Common myeloid progenitor, CD34-positive (primary cell): ENCODE measurements around the gene GDPGP1. TPM values are rescaled to one million over a fixed set of nuclear protein-coding genes. Genes with fewer than 3 reads are reported as not detected.
A peak's percentile ranks its signal among the peaks of the same experiment; 100 is the strongest.
"Not testable (repeated sequence)": the region's sequence is repeated elsewhere in the genome, so short reads cannot be mapped to it uniquely, and the experiment has no call there.

Experiments used
- CTCF ChIA-PET: fragments of 350-600 bp; sonication (Branson Sonifier 250); formaldehyde crosslinking; loops from one replicate; lab custom pipeline; 2021; ENCODE audit warnings: antibody characterized with exemption; lab: Charles Lee
- POLR2A ChIA-PET: fragments of 350-600 bp; sonication (Branson Sonifier 250); formaldehyde crosslinking; loops from one replicate; lab custom pipeline; 2021; ENCODE audit warnings: antibody characterized with exemption; lab: Charles Lee
- DNase-seq, 3 donors: peaks; one replicate each; pipeline versions ENCODE4 v3.0.0 to v3.0.0-alpha.2; 2013
- H3K27ac ChIP-seq, 2 experiments: 1 replicate in 1 of 2; 2 replicates in 1 of 2; pipeline ENCODE4 v1.7.0; 2013; ENCODE audit warnings: inconsistent platforms in 2 of 2, low read length in 2 of 2, mild to moderate bottlenecking in 2 of 2, low read depth in 1 of 2, moderate library complexity in 1 of 2; ENCODE audit not compliant: severe bottlenecking in 2 of 2, insufficient read depth in 1 of 2, poor library complexity in 1 of 2
- H3K27me3 ChIP-seq, 5 experiments: replicated peaks in 2 of 5; 1 replicate in 3 of 5; 2 replicates in 2 of 5; pipeline versions ENCODE4 v1.6.1 to v1.7.0; 2013; ENCODE audit warnings: low read length in 4 of 5, mild to moderate bottlenecking in 2 of 5, moderate library complexity in 2 of 5, inconsistent platforms in 1 of 5; ENCODE audit not compliant: insufficient read depth in 5 of 5, control insufficient read depth in 4 of 5
- H3K36me3 ChIP-seq, 4 experiments: 1 replicate in 2 of 4; 2 replicates in 2 of 4; pipeline versions ENCODE4 v1.6.1 to v1.7.0; 2013; ENCODE audit warnings: low read length in 3 of 4, control low read depth in 1 of 4, mild to moderate bottlenecking in 1 of 4; ENCODE audit not compliant: control insufficient read depth in 4 of 4, insufficient read depth in 4 of 4
- H3K4me1 ChIP-seq, 4 experiments: 1 replicate in 3 of 4; 2 replicates in 1 of 4; pipeline versions ENCODE4 v1.6.1 to v1.7.1; 2013; ENCODE audit warnings: low read length in 3 of 4, mild to moderate bottlenecking in 3 of 4, control low read depth in 1 of 4, inconsistent platforms in 1 of 4, moderate library complexity in 1 of 4; ENCODE audit not compliant: control insufficient read depth in 4 of 4, insufficient read depth in 4 of 4; ENCODE audit errors: control extremely low read depth in 1 of 4
- H3K4me3 ChIP-seq, 7 experiments: 1 replicate in 4 of 7; 2 replicates in 3 of 7; pipeline versions ENCODE4 v1.5.1 to v1.7.0; 2013; ENCODE audit warnings: mild to moderate bottlenecking in 7 of 7, low read length in 6 of 7, moderate library complexity in 6 of 7, inconsistent platforms in 2 of 7, low read depth in 2 of 7, control low read depth in 1 of 7; ENCODE audit not compliant: insufficient read depth in 4 of 7, control insufficient read depth in 1 of 7; ENCODE audit errors: extremely low read depth in 1 of 7
- H3K9me3 ChIP-seq, 5 experiments: 1 replicate in 4 of 5; 2 replicates in 1 of 5; pipeline versions ENCODE4 v1.6.1 to v1.7.1; 2013; ENCODE audit warnings: low read length in 4 of 5, mild to moderate bottlenecking in 2 of 5, inconsistent platforms in 1 of 5, low read depth in 1 of 5, moderate library complexity in 1 of 5; ENCODE audit not compliant: control insufficient read depth in 4 of 5, insufficient read depth in 2 of 5; ENCODE audit errors: control extremely low read depth in 1 of 5
- WGBS: methylation state at CpG from one replicate; pipeline ENCODE4 v1.1.5; 2013; ENCODE audit not compliant: insufficient coverage; 5-methylcytosine and 5-hydroxymethylcytosine counted together
- polyA plus RNA-seq: library from polyadenylated mRNA; unstranded; fragments of 120-200 nt; gene quantifications from one replicate; pipeline ENCODE4 v1.2.1, GENCODE V29; 2013

GDPGP1 gene, protein sequence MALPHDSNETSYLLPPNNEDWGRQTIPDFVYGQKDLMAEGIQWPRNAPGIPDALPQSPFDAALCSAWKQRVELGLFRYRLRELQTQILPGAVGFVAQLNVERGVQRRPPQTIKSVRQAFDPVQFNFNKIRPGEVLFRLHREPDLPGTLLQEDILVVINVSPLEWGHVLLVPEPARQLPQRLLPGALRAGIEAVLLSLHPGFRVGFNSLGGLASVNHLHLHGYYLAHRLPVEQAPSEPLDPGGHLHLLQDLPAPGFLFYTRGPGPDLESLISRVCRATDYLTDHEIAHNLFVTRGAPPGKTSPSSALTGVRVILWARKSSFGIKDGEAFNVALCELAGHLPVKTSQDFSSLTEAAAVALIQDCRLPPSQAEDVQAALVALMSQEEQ
- polyA plus RNA-seq = 2.0 TPM

GRCh38 chr15:90234096-90234988 lies at the start of gene GDPGP1:
TSS of gene GDPGP1 (plus strand) at chr15:90234209. CDS start at chr15:90240909, 6,700 bp downstream.
- H3K9me3 ChIP-seq = no peaks in the 10 kb centered on the region
- CTCF ChIA-PET = interaction anchor here (1.1 to 4.6 kb wide), 8 partner anchors 12 to 89 kb away, joined by 3 to 26 read pairs (median 4); partner anchors contain the start of gene TTLL13
- 3% methylated on average over 45 of the region's 49 CpGs for WGBS
- peaks cover 7 to 34% (median 22%) of the 10 kb centered on the region in 4 experiments for H3K4me1 ChIP-seq
- H3K27ac ChIP-seq = peak within 1 kb of the TSS; percentile 75 to 85
- peaks cover 2 to 39% (median 25%) of the 10 kb centered on the region in 4 experiments for H3K36me3 ChIP-seq
- DNase-seq = no peak
- no peaks in the 10 kb centered on the region for H3K27me3 ChIP-seq
- H3K4me3 ChIP-seq = peak within 1 kb of the TSS; percentile 76 to 88 (median 88)
- POLR2A ChIA-PET = interaction anchor here (1.2 to 1.6 kb wide), 2 partner anchors 15 to 32 kb away, joined by 4 read pairs; partner anchors contain the start of gene TTLL13

DNA sequence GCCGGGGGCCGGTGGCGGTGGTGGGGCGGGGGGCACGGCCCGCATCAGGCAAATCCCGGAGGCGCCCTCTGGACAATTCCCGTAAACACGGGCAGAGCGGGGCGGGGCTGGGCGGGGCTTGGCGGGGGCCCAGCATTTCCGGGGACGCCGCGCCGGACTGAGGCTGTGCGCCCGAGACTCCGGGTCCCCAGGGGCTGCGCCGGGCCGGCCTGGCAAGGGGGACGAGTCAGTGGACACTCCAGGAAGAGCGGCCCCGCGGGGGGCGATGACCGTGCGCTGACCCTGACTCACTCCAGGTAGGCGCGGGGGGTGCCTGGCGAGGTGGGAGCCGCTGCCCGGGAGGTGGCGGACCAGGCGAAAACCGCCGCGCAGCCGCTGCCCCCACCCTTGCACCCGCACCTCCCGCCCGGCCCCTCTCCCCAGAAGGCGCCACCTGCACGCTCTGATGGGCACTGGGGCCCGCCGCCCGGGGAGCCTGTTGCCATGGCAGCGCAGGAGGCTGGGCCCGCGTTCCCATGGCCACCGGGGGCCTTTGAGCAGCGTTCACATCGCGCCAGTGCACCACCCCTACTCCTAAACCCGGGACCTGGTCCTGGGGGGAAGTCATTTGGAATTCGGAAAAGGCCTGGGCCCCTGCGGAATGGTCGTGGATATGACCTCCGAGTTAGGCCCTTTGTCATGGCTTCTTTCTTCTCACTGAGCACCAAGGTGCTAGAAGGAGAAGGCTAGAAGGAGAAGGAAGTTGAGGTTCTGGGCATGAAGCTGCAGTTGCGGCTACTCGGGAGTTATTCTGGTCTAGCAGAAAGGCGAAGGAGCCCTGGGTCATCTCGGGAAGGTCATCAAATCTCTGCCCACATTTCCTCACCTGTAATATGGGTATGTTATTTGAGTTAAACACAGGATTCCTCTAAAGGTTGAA lies 49.0 kb upstream of the GDPGP1 start:
- ChIA-PET CTCF (no interaction called here), POLR2A (interaction anchor here (0.6 kb wide), 1 partner anchor 34 kb away, joined by 5 read pairs; no protein-coding TSS in a partner anchor)
- Histone ChIP-seq H3K4me3 (peak overlapping the region; percentile 21 to 66 (median 46)), H3K4me1 (peaks cover 4 to 26% (median 10%) of the 10 kb centered on the region in 4 experiments), H3K36me3 (no peaks in the 10 kb centered on the region), H3K27me3 (peaks cover 0 to 4% (median 0%) of the 10 kb centered on the region in 5 experiments), H3K27ac (peak overlapping the region in 1 of 2 experiments; percentile 27), H3K9me3 (no peaks in the 10 kb centered on the region)
- DNase-seq = peak in 2 of 3 donors; percentile 60 to 74
- 2% methylated on average over 47 of the region's 67 CpGs for WGBS

GRCh38 chr15:90187257-90187868 lies 46.6 kb upstream of the GDPGP1 start:
- no peaks in the 10 kb centered on the region for H3K36me3 ChIP-seq
- H3K9me3 ChIP-seq = no peaks in the 10 kb centered on the region
- no peak overlapping the region for H3K27ac ChIP-seq
- no peak overlapping the region for H3K4me3 ChIP-seq
- 95% methylated on average over 3 of the region's 8 CpGs for WGBS
- DNase-seq = no peak
- CTCF ChIA-PET = interaction anchor here (0.9 kb wide), 1 partner anchor 27 kb away, joined by 4 read pairs; no protein-coding TSS in a partner anchor
- peaks cover 5 to 46% (median 20%) of the 10 kb centered on the region in 4 experiments for H3K4me1 ChIP-seq
- peaks cover 0 to 4% (median 0%) of the 10 kb centered on the region in 5 experiments for H3K27me3 ChIP-seq
- POLR2A ChIA-PET = no interaction called here

DNA sequence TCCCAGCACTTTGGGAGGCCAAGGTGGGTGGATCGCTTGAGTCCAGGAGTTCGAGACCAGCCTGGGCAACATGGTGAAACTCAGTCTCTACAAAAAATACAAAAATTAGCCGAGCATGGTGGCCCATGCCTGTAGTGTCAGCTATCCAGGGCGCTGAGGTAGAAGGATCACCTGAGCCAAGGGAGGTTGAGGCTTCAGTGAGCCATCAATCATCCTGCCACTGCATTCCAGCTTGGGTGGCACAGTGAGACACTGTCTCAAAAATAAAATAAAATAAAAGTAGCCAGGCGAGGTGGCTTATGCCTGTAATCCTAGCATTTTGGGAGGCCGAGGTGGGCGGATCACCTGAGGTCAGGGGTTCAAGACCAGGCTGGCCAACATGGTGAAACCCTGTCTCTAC lies 45.9 kb upstream of the GDPGP1 start:
- H3K27me3 ChIP-seq, H3K27ac ChIP-seq, DNase-seq, POLR2A ChIA-PET, H3K36me3 ChIP-seq, H3K4me3 ChIP-seq, H3K9me3 ChIP-seq: not testable (repeated sequence)
- 94% methylated on average over 3 of the region's 7 CpGs for WGBS
- CTCF ChIA-PET = interaction anchor here (0.7 to 1.3 kb wide), 2 partner anchors 15 to 178 kb away, joined by 3 read pairs; no protein-coding TSS in a partner anchor
- H3K4me1 ChIP-seq = peaks cover 5 to 51% (median 25%) of the 10 kb centered on the region in 4 experiments

- peaks cover 5 to 59% (median 31%) of the 10 kb centered on the region in 4 experiments for H3K4me1 ChIP-seq
- H3K4me3 ChIP-seq = no peak overlapping the region
- WGBS = 42% methylated on average over 5 of the region's 8 CpGs
Observed at GRCh38 chr15:90188914-90189748, 44.9 kb upstream of the GDPGP1 start.

More at GRCh38 chr15:90188914-90189748, 44.9 kb upstream of the GDPGP1 start:
- CTCF ChIA-PET = interaction anchor here (0.7 to 2.0 kb wide), 5 partner anchors 11 to 177 kb away, joined by 3 to 6 read pairs (median 3); no protein-coding TSS in a partner anchor
- POLR2A ChIA-PET = interaction anchor here (0.5 kb wide), 1 partner anchor 19 kb away, joined by 4 read pairs; no protein-coding TSS in a partner anchor
- peaks cover 0 to 4% (median 0%) of the 10 kb centered on the region in 5 experiments for H3K27me3 ChIP-seq
- no peaks in the 10 kb centered on the region for H3K9me3 ChIP-seq
- peak in 2 of 3 donors; percentile 36 to 41 for DNase-seq
- H3K27ac ChIP-seq = no peak overlapping the region
- no peaks in the 10 kb centered on the region for H3K36me3 ChIP-seq
